AG04450 (cell line): Measurements from ENCODE around the gene PIPOX. TPM values are rescaled to one million over a fixed set of nuclear protein-coding genes. Genes with fewer than 3 reads are reported as not detected.

Experiments
- CTCF ChIA-PET: fragments of 300-600, 350-600 bp; formaldehyde crosslinking; extraction: SDS; loops from one replicate; lab custom pipeline; 2022; ENCODE audit warnings: antibody characterized with exemption, inconsistent platforms; lab: Charles Lee
- POLR2A ChIA-PET: fragments of 350-600 bp; formaldehyde crosslinking; extraction: SDS; loops from one replicate; lab custom pipeline; 2021; ENCODE audit warnings: antibody characterized with exemption, inconsistent platforms; lab: Yijun Ruan, JAX
- DNase-seq: peaks from one replicate; pipeline ENCODE4 v3.0.0-alpha.2; 2011; ENCODE audit warnings: low read depth, low spot score
- H3K27ac ChIP-seq: one replicate; pipeline ENCODE4 v1.5.1; 2012; ENCODE audit warnings: low read depth, low read length, control low read depth
- H3K27me3 ChIP-seq: one replicate; pipeline ENCODE4 v1.6.0; 2012; ENCODE audit warnings: low read length; ENCODE audit not compliant: control insufficient read depth, insufficient read depth
- H3K4me3 ChIP-seq: 2 replicates; pipeline ENCODE4 v1.5.1; 2011; ENCODE audit warnings: mild to moderate bottlenecking, low read depth, low read length, control low read depth
- H3K9me3 ChIP-seq: 2 replicates; pipeline ENCODE4 v1.5.1; 2012; ENCODE audit warnings: low read length; ENCODE audit not compliant: control insufficient read depth, insufficient read depth
- CTCF ChIP-seq: IDR thresholded peaks from 2 replicates; pipeline ENCODE4 v1.5.1; 2011; ENCODE audit warnings: low read depth, low read length, control low read depth, inconsistent platforms
- polyA plus RNA-seq: library from polyadenylated mRNA; depleted of rRNA; stranded (reverse); fragments of >200 nt; gene quantifications from 2 replicates; pipeline ENCODE4 v1.2.3, GENCODE V29; 2011

Gene PIPOX
- polyA plus RNA-seq, 1 experiment, result 0.79 TPM

- Histone ChIP-seq H3K9me3 (no peaks in the 10 kb centered on the region), H3K4me3 (no peak overlapping the region), H3K27ac (no peak overlapping the region), H3K27me3 (peaks cover 80% of the 10 kb centered on the region)
- no peak for DNase-seq
- ChIA-PET POLR2A (interaction anchor here (0.8 kb wide), 1 partner anchor 9 kb away, joined by 3 read pairs; no protein-coding TSS in a partner anchor), CTCF (interaction anchor here (1.3 kb wide), 1 partner anchor 255 kb away, joined by 3 read pairs; no protein-coding TSS in a partner anchor)
- no peak for TF ChIP-seq CTCF
Observed at GRCh38 chr17:29018788-29019474, 24.0 kb upstream of the PIPOX start.

- Histone ChIP-seq H3K9me3 (no peaks in the 10 kb centered on the region), H3K27ac (no peak overlapping the region), H3K4me3 (no peak overlapping the region), H3K27me3 (peaks cover 82% of the 10 kb centered on the region)
- no peak for TF ChIP-seq CTCF
- no peak for DNase-seq
- ChIA-PET POLR2A (interaction anchor here (0.8 kb wide), 1 partner anchor 8 kb away, joined by 3 read pairs; no protein-coding TSS in a partner anchor), CTCF (interaction anchor here (0.6 to 1.5 kb wide), 4 partner anchors 54 to 256 kb away, joined by 3 to 8 read pairs (median 4); no protein-coding TSS in a partner anchor)
Observed at GRCh38 chr17:29019475-29020181, 23.3 kb upstream of the PIPOX start.

DNA sequence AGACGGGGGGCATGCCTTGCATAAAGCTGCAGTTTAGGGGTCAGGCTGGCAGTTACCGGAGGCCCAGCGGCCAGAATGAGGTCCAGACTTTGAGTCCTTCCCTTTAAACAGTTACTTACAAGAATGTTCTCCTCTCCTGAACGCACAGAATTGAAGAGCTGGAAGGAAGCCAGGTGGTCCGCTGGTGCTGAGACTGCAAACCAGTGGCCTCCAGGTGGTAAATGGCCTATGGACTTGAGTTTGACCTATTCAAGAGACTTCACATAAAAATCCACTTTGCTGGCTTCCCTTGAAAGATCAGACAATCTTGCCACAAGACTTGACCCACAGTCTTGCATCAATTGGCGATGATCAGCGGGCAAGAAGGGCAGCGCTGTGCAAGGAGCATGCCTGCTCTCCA, 22.4 kb upstream of the PIPOX start:
- no peak for DNase-seq
- no peak for TF ChIP-seq CTCF
- Histone ChIP-seq H3K27me3 (peaks cover 79% of the 10 kb centered on the region), H3K4me3 (no peak overlapping the region), H3K9me3 (no peaks in the 10 kb centered on the region), H3K27ac (no peak overlapping the region)
- ChIA-PET CTCF (interaction anchor here (1.5 kb wide), 1 partner anchor 97 kb away, joined by 4 read pairs; no protein-coding TSS in a partner anchor), POLR2A (no interaction called here)

DNA sequence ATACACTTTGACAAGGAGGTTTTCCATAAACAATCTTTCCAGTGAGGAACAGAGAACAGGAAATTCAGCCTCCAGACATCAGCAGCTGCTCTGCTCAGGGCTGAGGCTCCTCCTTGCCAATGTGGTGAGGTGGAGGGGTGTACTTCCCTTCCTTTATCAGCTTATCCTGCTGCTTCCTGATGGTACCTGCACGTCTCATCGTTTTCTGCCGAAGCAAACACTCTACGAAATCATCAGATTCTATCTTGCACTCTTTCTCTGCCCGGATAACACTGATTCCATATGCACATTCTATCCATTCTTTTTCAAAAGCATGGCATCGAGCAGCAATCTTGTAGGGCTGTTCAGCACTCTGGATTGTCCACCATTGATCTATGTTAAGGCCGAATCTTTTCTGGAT, 21.7 kb upstream of the PIPOX start:
- Histone ChIP-seq H3K27me3 (peaks cover 83% of the 10 kb centered on the region), H3K9me3 (no peaks in the 10 kb centered on the region), H3K27ac (no peak overlapping the region), H3K4me3 (no peak overlapping the region)
- no peak for DNase-seq
- POLR2A ChIA-PET, result no interaction called here
- CTCF ChIA-PET, result interaction anchor here (1.5 kb wide), 1 partner anchor 96 kb away, joined by 4 read pairs; no protein-coding TSS in a partner anchor
- no peak for TF ChIP-seq CTCF

DNA sequence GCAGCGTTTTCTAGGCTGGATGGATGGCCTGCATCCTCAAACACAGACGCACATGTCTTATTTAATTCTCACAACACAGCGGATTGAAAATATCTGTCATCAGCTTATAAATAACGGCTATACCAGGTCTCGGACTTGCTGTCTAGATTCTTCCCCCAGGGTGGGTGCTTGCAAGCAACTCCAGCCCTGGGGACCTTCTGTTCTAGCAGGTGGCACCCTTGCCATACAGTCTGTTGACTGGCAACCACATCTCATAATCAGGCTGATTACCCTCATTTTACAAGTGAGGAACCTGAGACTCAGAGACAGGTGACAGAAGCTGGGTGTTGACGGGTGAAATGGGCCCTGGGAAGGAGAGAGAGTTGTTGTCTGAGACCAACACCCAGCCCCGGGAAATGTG, 20.9 kb upstream of the PIPOX start:
- no peak overlapping the region for H3K4me3 ChIP-seq
- TF ChIP-seq CTCF, result no peak
- DNase-seq, result no peak
- ChIA-PET CTCF (no interaction called here), POLR2A (no interaction called here)
- peaks cover 79% of the 10 kb centered on the region for H3K27me3 ChIP-seq
- no peak overlapping the region for H3K27ac ChIP-seq
- no peaks in the 10 kb centered on the region for H3K9me3 ChIP-seq
